HEK293 (cell line): ENCODE data around the gene BTD.

Experiments used
- CTCF ChIA-PET: fragments of 350-600 bp; formaldehyde crosslinking; extraction: SDS; loops from one replicate; lab custom pipeline; 2021; ENCODE audit warnings: antibody characterized with exemption; lab: Yijun Ruan, JAX
- POLR2A ChIA-PET: fragments of 300-600 bp; formaldehyde crosslinking; extraction: SDS; loops from one replicate; lab custom pipeline; 2020; ENCODE audit warnings: antibody characterized with exemption, inconsistent platforms; lab: Yijun Ruan, JAX
- H3K27ac ChIP-seq: fragments of 200-500 bp; sonication (Bioruptor generic); 2 replicates; pipeline ENCODE4 v1.5.1; 2014; ENCODE audit warnings: low read depth, low read length, control low read depth, inconsistent platforms; ENCODE audit errors: extremely low read depth
- H3K36me3 ChIP-seq, 2 experiments: fragments of 200-500 bp in 1 of 2; sonication (Bioruptor generic) in 1 of 2; 1 replicate in 1 of 2; 2 replicates in 1 of 2; pipeline ENCODE4 v1.5.1; 2014 to 2017; ENCODE audit warnings: inconsistent platforms in 2 of 2, low read length in 2 of 2; ENCODE audit not compliant: control insufficient read depth in 2 of 2, insufficient read depth in 1 of 2
- H3K4me1 ChIP-seq: fragments of 200-500 bp; sonication (Bioruptor generic); 2 replicates; pipeline ENCODE4 v1.5.1; 2014; ENCODE audit warnings: mild to moderate bottlenecking, low read length, inconsistent platforms; ENCODE audit not compliant: control insufficient read depth, insufficient read depth
- H3K4me3 ChIP-seq: 2 replicates; pipeline ENCODE4 v1.5.1; 2011; ENCODE audit warnings: low read depth, mild to moderate bottlenecking, control low read depth, low read length, moderate library complexity
- H3K9me3 ChIP-seq: fragments of 200-500 bp; sonication (Bioruptor generic); 2 replicates; pipeline ENCODE4 v1.5.1; 2014; ENCODE audit warnings: low read depth, low read length, inconsistent platforms; ENCODE audit not compliant: control insufficient read depth, insufficient read depth
- GLIS2 ChIP-seq: fragments of 450-650 bp; formaldehyde crosslinking; IDR thresholded peaks from 2 replicates; pipeline ENCODE4 v1.5.1; 2016; ENCODE audit warnings: missing biosample characterization, missing genetic modification characterization
- HOXC10 ChIP-seq: sonication (generic); formaldehyde crosslinking; IDR thresholded peaks from 2 replicates; pipeline ENCODE4 v1.8.1; 2023; ENCODE audit warnings: mild to moderate bottlenecking, missing genetic modification reagents
- MZF1 ChIP-seq: fragments of 450-650 bp; formaldehyde crosslinking; IDR thresholded peaks from 2 replicates; pipeline ENCODE4 v1.5.1; 2017; ENCODE audit warnings: missing biosample characterization, missing genetic modification characterization, borderline replicate concordance
- OSR2 ChIP-seq: fragments of 450-650 bp; formaldehyde crosslinking; IDR thresholded peaks from 2 replicates; pipeline ENCODE4 v1.5.1; 2016; ENCODE audit warnings: missing biosample characterization, missing genetic modification characterization
- RBAK ChIP-seq: fragments of 450-650 bp; formaldehyde crosslinking; IDR thresholded peaks from 2 replicates; pipeline ENCODE4 v1.5.1; 2016; ENCODE audit warnings: missing biosample characterization, missing genetic modification characterization
- REPIN1 ChIP-seq: fragments of 450-650 bp; formaldehyde crosslinking; IDR thresholded peaks from 2 replicates; pipeline ENCODE4 v1.5.1; 2017; ENCODE audit warnings: missing biosample characterization, missing genetic modification characterization, low read depth
- SCRT1 ChIP-seq: fragments of 450-650 bp; formaldehyde crosslinking; IDR thresholded peaks from 2 replicates; pipeline ENCODE4 v1.5.1; 2016; ENCODE audit warnings: missing biosample characterization, missing genetic modification characterization, borderline replicate concordance
- TCF7L2 ChIP-seq: IDR thresholded peaks from 2 replicates; pipeline ENCODE4 v1.6.1; 2011; ENCODE audit warnings: low read depth, mild to moderate bottlenecking, inconsistent platforms, low read length, moderate library complexity, borderline replicate concordance
- ZFHX2 ChIP-seq: fragments of 450-650 bp; formaldehyde crosslinking; conservative IDR thresholded peaks from 2 replicates; pipeline ENCODE4 v1.5.1; 2016; ENCODE audit warnings: missing biosample characterization, missing genetic modification characterization
- ZNF10 ChIP-seq: fragments of 450-650 bp; formaldehyde crosslinking; IDR thresholded peaks from 2 replicates; pipeline ENCODE4 v1.5.1; 2017; ENCODE audit warnings: missing biosample characterization, missing genetic modification characterization
- ZNF112 ChIP-seq: fragments of 450-650 bp; formaldehyde crosslinking; IDR thresholded peaks from 2 replicates; pipeline ENCODE4 v1.5.0; 2017; ENCODE audit warnings: missing biosample characterization, missing genetic modification characterization
- ZNF155 ChIP-seq: fragments of 450-650 bp; formaldehyde crosslinking; IDR thresholded peaks from 2 replicates; pipeline ENCODE4 v1.5.1; 2016; ENCODE audit warnings: missing biosample characterization, missing genetic modification characterization
- ZNF202 ChIP-seq: fragments of 450-650 bp; formaldehyde crosslinking; IDR thresholded peaks from 2 replicates; pipeline ENCODE4 v1.5.1; 2016; ENCODE audit warnings: missing biosample characterization, missing genetic modification characterization, borderline replicate concordance
- ZNF23 ChIP-seq: fragments of 450-650 bp; formaldehyde crosslinking; IDR thresholded peaks from 2 replicates; pipeline ENCODE4 v1.5.1; 2016; ENCODE audit warnings: missing biosample characterization, missing genetic modification characterization, borderline replicate concordance
- ZNF324 ChIP-seq: fragments of 450-650 bp; formaldehyde crosslinking; IDR thresholded peaks from 2 replicates; pipeline ENCODE4 v1.5.1; 2016; ENCODE audit warnings: missing biosample characterization, missing genetic modification characterization
- ZNF366 ChIP-seq: fragments of 450-650 bp; formaldehyde crosslinking; conservative IDR thresholded peaks from 2 replicates; pipeline ENCODE4 v1.5.1; 2016; ENCODE audit warnings: missing biosample characterization, missing genetic modification characterization
- ZNF37A ChIP-seq: fragments of 450-650 bp; IDR thresholded peaks from 2 replicates; pipeline ENCODE4 v1.5.1; 2018; ENCODE audit warnings: missing biosample characterization, missing genetic modification characterization
- ZNF544 ChIP-seq: fragments of 450-650 bp; formaldehyde crosslinking; IDR thresholded peaks from 2 replicates; pipeline ENCODE4 v1.5.0; 2017; ENCODE audit warnings: missing biosample characterization, missing genetic modification characterization
- ZNF555 ChIP-seq: fragments of 450-650 bp; formaldehyde crosslinking; conservative IDR thresholded peaks from 2 replicates; pipeline ENCODE4 v1.5.1; 2017; ENCODE audit warnings: missing biosample characterization, mild to moderate bottlenecking, missing genetic modification characterization, inconsistent platforms
- ZNF596 ChIP-seq: fragments of 450-650 bp; IDR thresholded peaks from 2 replicates; pipeline ENCODE4 v1.5.0; 2018; ENCODE audit warnings: missing biosample characterization, mild to moderate bottlenecking, missing genetic modification characterization, moderate library complexity
- ZNF623 ChIP-seq: fragments of 450-650 bp; formaldehyde crosslinking; IDR thresholded peaks from 2 replicates; pipeline ENCODE4 v1.5.1; 2016; ENCODE audit warnings: missing biosample characterization, missing genetic modification characterization
- ZNF785 ChIP-seq: fragments of 450-650 bp; formaldehyde crosslinking; IDR thresholded peaks from 2 replicates; pipeline ENCODE4 v1.5.1; 2016; ENCODE audit warnings: missing biosample characterization, missing genetic modification characterization
- ZNF792 ChIP-seq: fragments of 450-650 bp; formaldehyde crosslinking; IDR thresholded peaks from 2 replicates; pipeline ENCODE4 v1.5.1; 2016; ENCODE audit warnings: missing biosample characterization, missing genetic modification characterization
- TF ChIP-seq, protein P1 (sequence below): fragments of 450-650 bp; formaldehyde crosslinking; conservative IDR thresholded peaks from 2 replicates; pipeline ENCODE4 v1.5.1; 2016; ENCODE audit warnings: low read depth, missing biosample characterization, missing genetic modification characterization
- TF ChIP-seq, protein P2 (sequence below): sonication (generic); formaldehyde crosslinking; IDR thresholded peaks from 2 replicates; pipeline ENCODE4 v1.8.1; 2022; ENCODE audit warnings: mild to moderate bottlenecking, moderate library complexity, missing genetic modification reagents
- TF ChIP-seq, protein P3 (sequence below): fragments of 450-650 bp; formaldehyde crosslinking; IDR thresholded peaks from 2 replicates; pipeline ENCODE4 v1.5.1; 2016; ENCODE audit warnings: missing biosample characterization, missing genetic modification characterization
- TF ChIP-seq, protein P4 (sequence below): fragments of 450-650 bp; formaldehyde crosslinking; IDR thresholded peaks from 2 replicates; pipeline ENCODE4 v1.5.1; 2016; ENCODE audit warnings: missing biosample characterization, missing genetic modification characterization, borderline replicate concordance

BTD gene

DNA sequence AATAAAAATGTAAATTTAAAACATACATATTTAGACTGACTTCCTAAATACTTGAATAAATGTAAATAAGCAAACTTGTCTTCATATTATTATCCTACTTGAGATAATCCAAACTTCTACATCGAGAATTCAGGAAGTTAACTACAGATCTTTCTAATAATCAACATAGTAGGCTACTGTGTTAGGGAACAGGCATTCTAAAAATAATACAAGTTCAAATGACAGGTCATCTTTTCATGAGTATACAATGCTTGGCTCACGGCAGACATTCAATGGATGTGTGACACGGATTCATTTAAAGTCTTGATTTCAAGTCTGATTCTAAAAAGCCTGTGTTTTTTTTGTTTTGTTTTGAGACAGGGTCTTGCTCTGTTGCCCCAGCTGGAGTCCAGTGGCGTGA is 88.7 kb downstream of the BTD start:
- TF ChIP-seq ZNF23 (tag by site-specific recombination), result no peak
- no peak for TF ChIP-seq ZNF544 (tag by site-specific recombination)
- no peak for TF ChIP-seq REPIN1 (tag by site-specific recombination)
- no peak for TF ChIP-seq GLIS2 (tag by site-specific recombination)
- TF ChIP-seq, protein P1, sequence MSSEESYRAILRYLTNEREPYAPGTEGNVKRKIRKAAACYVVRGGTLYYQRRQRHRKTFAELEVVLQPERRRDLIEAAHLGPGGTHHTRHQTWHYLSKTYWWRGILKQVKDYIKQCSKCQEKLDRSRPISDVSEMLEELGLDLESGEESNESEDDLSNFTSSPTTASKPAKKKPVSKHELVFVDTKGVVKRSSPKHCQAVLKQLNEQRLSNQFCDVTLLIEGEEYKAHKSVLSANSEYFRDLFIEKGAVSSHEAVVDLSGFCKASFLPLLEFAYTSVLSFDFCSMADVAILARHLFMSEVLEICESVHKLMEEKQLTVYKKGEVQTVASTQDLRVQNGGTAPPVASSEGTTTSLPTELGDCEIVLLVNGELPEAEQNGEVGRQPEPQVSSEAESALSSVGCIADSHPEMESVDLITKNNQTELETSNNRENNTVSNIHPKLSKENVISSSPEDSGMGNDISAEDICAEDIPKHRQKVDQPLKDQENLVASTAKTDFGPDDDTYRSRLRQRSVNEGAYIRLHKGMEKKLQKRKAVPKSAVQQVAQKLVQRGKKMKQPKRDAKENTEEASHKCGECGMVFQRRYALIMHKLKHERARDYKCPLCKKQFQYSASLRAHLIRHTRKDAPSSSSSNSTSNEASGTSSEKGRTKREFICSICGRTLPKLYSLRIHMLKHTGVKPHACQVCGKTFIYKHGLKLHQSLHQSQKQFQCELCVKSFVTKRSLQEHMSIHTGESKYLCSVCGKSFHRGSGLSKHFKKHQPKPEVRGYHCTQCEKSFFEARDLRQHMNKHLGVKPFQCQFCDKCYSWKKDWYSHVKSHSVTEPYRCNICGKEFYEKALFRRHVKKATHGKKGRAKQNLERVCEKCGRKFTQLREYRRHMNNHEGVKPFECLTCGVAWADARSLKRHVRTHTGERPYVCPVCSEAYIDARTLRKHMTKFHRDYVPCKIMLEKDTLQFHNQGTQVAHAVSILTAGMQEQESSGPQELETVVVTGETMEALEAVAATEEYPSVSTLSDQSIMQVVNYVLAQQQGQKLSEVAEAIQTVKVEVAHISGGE, result no peak
- TF ChIP-seq TCF7L2, result no peak
- TF ChIP-seq SCRT1 (tag by site-specific recombination), result no peak
- TF ChIP-seq, protein P2, sequence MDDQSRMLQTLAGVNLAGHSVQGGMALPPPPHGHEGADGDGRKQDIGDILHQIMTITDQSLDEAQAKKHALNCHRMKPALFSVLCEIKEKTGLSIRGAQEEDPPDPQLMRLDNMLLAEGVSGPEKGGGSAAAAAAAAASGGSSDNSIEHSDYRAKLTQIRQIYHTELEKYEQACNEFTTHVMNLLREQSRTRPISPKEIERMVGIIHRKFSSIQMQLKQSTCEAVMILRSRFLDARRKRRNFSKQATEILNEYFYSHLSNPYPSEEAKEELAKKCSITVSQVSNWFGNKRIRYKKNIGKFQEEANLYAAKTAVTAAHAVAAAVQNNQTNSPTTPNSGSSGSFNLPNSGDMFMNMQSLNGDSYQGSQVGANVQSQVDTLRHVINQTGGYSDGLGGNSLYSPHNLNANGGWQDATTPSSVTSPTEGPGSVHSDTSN (CRISPR knock-in tag), result no peak
- no peak for TF ChIP-seq RBAK (tag by site-specific recombination)
- TF ChIP-seq ZNF112 (tag by site-specific recombination), result no peak
- TF ChIP-seq ZNF155 (tag by site-specific recombination), result no peak
- no peak for TF ChIP-seq ZNF324 (tag by site-specific recombination)
- TF ChIP-seq ZNF792 (tag by site-specific recombination), result no peak
- no peak for TF ChIP-seq ZNF37A (tag by site-specific recombination)
- no peak for TF ChIP-seq ZFHX2 (tag by site-specific recombination)
- no peak for TF ChIP-seq ZNF623
- TF ChIP-seq OSR2 (tag by site-specific recombination), result no peak
- TF ChIP-seq, all 188 proteins: peak for 0
- Histone ChIP-seq H3K9me3 (no peaks in the 10 kb centered on the region), H3K4me3 (no peak overlapping the region), H3K4me1 (0 out of 2 replicates have a peak, but pooled peaks cover 2% of the 10 kb centered on the region), H3K36me3 (peaks cover 7 to 19% of the 10 kb centered on the region in 2 experiments), H3K27ac (no peak overlapping the region)
- ChIA-PET POLR2A (no interaction called here), CTCF (no interaction called here)

DNA sequence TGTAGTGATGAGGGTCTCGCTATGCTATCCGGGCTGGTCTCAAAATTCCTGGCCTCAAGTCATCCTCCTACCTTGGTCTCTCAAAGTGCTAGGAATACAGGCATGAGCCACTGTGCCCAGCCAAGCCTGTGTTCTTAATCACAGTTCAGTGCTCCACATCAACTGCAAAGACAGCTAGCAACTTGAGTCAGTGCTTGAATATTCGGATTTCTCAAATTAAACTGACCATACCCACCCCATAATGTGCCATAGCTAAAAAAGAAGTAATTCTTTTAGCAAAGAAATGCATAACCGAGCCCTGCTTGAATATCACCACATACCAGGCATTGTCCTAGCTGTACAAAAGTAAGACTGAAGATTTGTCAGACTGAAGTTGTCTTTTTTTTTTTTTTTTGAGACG is 89.2 kb downstream of the BTD start:
- Histone ChIP-seq H3K27ac (no peak overlapping the region), H3K36me3 (peaks cover 7 to 18% of the 10 kb centered on the region in 2 experiments), H3K9me3 (no peaks in the 10 kb centered on the region), H3K4me1 (0 out of 2 replicates have a peak, but pooled peaks cover 2% of the 10 kb centered on the region)
- no peak for TF ChIP-seq HOXC10 (CRISPR knock-in tag)
- TF ChIP-seq ZNF366, result no peak
- no peak for TF ChIP-seq MZF1 (tag by site-specific recombination)
- TF ChIP-seq ZNF596, result no peak
- TF ChIP-seq ZNF785 (tag by site-specific recombination), result no peak
- no peak for TF ChIP-seq ZNF112 (tag by site-specific recombination)
- TF ChIP-seq, protein P3, sequence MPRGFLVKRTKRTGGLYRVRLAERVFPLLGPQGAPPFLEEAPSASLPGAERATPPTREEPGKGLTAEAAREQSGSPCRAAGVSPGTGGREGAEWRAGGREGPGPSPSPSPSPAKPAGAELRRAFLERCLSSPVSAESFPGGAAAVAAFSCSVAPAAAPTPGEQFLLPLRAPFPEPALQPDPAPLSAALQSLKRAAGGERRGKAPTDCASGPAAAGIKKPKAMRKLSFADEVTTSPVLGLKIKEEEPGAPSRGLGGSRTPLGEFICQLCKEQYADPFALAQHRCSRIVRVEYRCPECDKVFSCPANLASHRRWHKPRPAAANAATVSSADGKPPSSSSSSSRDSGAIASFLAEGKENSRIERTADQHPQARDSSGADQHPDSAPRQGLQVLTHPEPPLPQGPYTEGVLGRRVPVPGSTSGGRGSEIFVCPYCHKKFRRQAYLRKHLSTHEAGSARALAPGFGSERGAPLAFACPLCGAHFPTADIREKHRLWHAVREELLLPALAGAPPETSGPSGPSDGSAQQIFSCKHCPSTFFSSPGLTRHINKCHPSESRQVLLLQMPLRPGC (tag by site-specific recombination), result no peak
- TF ChIP-seq ZNF555 (tag by site-specific recombination), result no peak
- TF ChIP-seq, protein P4, sequence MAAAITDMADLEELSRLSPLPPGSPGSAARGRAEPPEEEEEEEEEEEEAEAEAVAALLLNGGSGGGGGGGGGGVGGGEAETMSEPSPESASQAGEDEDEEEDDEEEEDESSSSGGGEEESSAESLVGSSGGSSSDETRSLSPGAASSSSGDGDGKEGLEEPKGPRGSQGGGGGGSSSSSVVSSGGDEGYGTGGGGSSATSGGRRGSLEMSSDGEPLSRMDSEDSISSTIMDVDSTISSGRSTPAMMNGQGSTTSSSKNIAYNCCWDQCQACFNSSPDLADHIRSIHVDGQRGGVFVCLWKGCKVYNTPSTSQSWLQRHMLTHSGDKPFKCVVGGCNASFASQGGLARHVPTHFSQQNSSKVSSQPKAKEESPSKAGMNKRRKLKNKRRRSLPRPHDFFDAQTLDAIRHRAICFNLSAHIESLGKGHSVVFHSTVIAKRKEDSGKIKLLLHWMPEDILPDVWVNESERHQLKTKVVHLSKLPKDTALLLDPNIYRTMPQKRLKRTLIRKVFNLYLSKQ (tag by site-specific recombination), result no peak
- TF ChIP-seq ZNF10 (tag by site-specific recombination), result no peak
- TF ChIP-seq ZNF202 (tag by site-specific recombination), result no peak
- TF ChIP-seq, all 188 proteins: peak for 0
- no peak overlapping the region for H3K4me3 ChIP-seq
- ChIA-PET POLR2A (no interaction called here), CTCF (interaction anchor here (0.6 kb wide), 1 partner anchor 210 kb away, joined by 3 read pairs; no protein-coding TSS in a partner anchor)
